HepG2 (cell line): ENCODE results near the gene ZNF584. TPM values are rescaled to one million over a fixed set of nuclear protein-coding genes. Genes with fewer than 3 reads are reported as not detected.

Experiments
- ARNT2 ChIP-seq: sonication (generic); formaldehyde crosslinking; IDR thresholded peaks from 2 replicates; pipeline ENCODE4 v1.8.0; 2022; ENCODE audit warnings: mild to moderate bottlenecking, low read depth, missing genetic modification reagents, moderate library complexity
- CBFB ChIP-seq: sonication (generic); formaldehyde crosslinking; IDR thresholded peaks from 2 replicates; pipeline ENCODE4 v1.4.0; 2020; ENCODE audit warnings: missing genetic modification reagents
- CTCF ChIP-seq: sonication (generic); formaldehyde crosslinking; IDR thresholded peaks from 2 replicates; pipeline ENCODE4 v1.5.0; 2020; ENCODE audit warnings: mild to moderate bottlenecking, missing genetic modification reagents, moderate library complexity
- EZH2 ChIP-seq: conservative IDR thresholded peaks from 2 replicates; pipeline ENCODE4 v1.6.1; 2012; ENCODE audit warnings: mild to moderate bottlenecking, low read depth, low read length, moderate library complexity
- HMG20B ChIP-seq: conservative IDR thresholded peaks from 2 replicates; pipeline ENCODE4 v1.6.1; 2016; ENCODE audit warnings: missing genetic modification reagents, missing compliant biosample characterization
- POGK ChIP-seq: sonication (generic); formaldehyde crosslinking; conservative IDR thresholded peaks from 2 replicates; pipeline ENCODE4 v1.8.0; 2022; ENCODE audit warnings: mild to moderate bottlenecking, moderate library complexity, missing genetic modification reagents
- PRDM10 ChIP-seq: sonication (generic); formaldehyde crosslinking; IDR thresholded peaks from 2 replicates; pipeline ENCODE4 v1.4.0; 2020; ENCODE audit warnings: low read depth, missing genetic modification reagents
- SNRNP70 ChIP-seq: fragments of 200-400 bp; formaldehyde crosslinking; IDR thresholded peaks from 2 replicates; pipeline ENCODE4 v1.6.1; 2017; ENCODE audit warnings: mild to moderate bottlenecking, low read depth, low read length, moderate library complexity
- TCF12 ChIP-seq, 2 experiments: fragments of 450-650 bp in 1 of 2; sonication (generic) in 1 of 2; formaldehyde crosslinking in 1 of 2; IDR thresholded peaks; 2 replicates each; pipeline versions ENCODE4 v1.6.1 to v1.8.0; 2017 to 2022; ENCODE audit warnings: antibody characterized with exemption in 1 of 2, mild to moderate bottlenecking in 1 of 2, missing genetic modification reagents in 1 of 2, moderate library complexity in 1 of 2
- ZBTB7B ChIP-seq: sonication (generic); formaldehyde crosslinking; IDR thresholded peaks from 2 replicates; pipeline ENCODE4 v1.4.0; 2020; ENCODE audit warnings: missing genetic modification reagents
- ZNF562 ChIP-seq: sonication (generic); formaldehyde crosslinking; IDR thresholded peaks from 2 replicates; pipeline ENCODE4 v1.8.0; 2022; ENCODE audit warnings: missing genetic modification reagents, borderline replicate concordance
- ZNF615 ChIP-seq: sonication (generic); formaldehyde crosslinking; IDR thresholded peaks from 2 replicates; pipeline ENCODE4 v1.5.0; 2020; ENCODE audit warnings: mild to moderate bottlenecking, missing genetic modification reagents, borderline replicate concordance
- ZNF737 ChIP-seq: sonication (generic); formaldehyde crosslinking; IDR thresholded peaks from 2 replicates; pipeline ENCODE4 v1.5.0; 2020; ENCODE audit warnings: missing genetic modification reagents, mild to moderate bottlenecking, borderline replicate concordance
- ZNF75D ChIP-seq: sonication (generic); formaldehyde crosslinking; IDR thresholded peaks from 2 replicates; pipeline ENCODE4 v1.8.1; 2023; ENCODE audit warnings: missing genetic modification reagents, mild to moderate bottlenecking, borderline replicate concordance
- ZNF850 ChIP-seq: sonication (generic); formaldehyde crosslinking; conservative IDR thresholded peaks from 2 replicates; pipeline ENCODE4 v1.9.0; 2021; ENCODE audit warnings: mild to moderate bottlenecking, missing genetic modification reagents
- polyA plus RNA-seq, 8 experiments: library from polyadenylated mRNA; depleted of rRNA in 3 of 8; stranded (reverse) in 7 of 8; unstranded in 1 of 8; fragments of >200 nt; fragmentation: Illumina TruSeq in 4 of 8; extraction: Trizol in 4 of 8; gene quantifications; 2 replicates each; pipeline versions ENCODE4 v1.2.1 to v1.2.3, GENCODE V29; 2011 to 2016; ENCODE audit warnings: low read depth in 4 of 8, missing spikeins in 1 of 8, mixed read lengths in 1 of 8; ENCODE audit not compliant: insufficient read depth in 1 of 8
- total RNA-seq, 5 experiments: library from RNA; depleted of rRNA; stranded (reverse); fragments of >200 nt; fragmentation: Illumina TruSeq; extraction: Trizol; gene quantifications; 2 replicates each; pipeline ENCODE4 v1.2.3, GENCODE V29; 2016; ENCODE audit warnings: low read depth in 1 of 5
- TF ChIP-seq, protein P1 (sequence below): IDR thresholded peaks from 2 replicates; pipeline ENCODE4 v1.6.1; 2016; ENCODE audit warnings: missing compliant biosample characterization, missing genetic modification reagents, borderline replicate concordance
- TF ChIP-seq, protein P2 (sequence below): sonication (generic); formaldehyde crosslinking; IDR thresholded peaks from 2 replicates; pipeline ENCODE4 v1.4.0; 2020; ENCODE audit warnings: missing genetic modification reagents, borderline replicate concordance

The ZNF584 gene
- total and polyA plus RNA-seq, 2 of the 13 experiments (the other 11 are each of a cell fraction or from before 2014, with no cell fraction given) = 2.4 to 7.0 TPM

- TF ChIP-seq CTCF (CRISPR knock-in tag) (0 out of 2 replicates have a peak, but pooled peaks have one; percentile 2), ARNT2 (CRISPR knock-in tag) (peak; percentile 15; the same call in 1 of the 2 replicates), HMG20B (CRISPR knock-in tag) (no peak), SNRNP70 (no peak), PRDM10 (CRISPR knock-in tag) (no peak), ZNF562 (CRISPR knock-in tag) (no peak), POGK (CRISPR knock-in tag) (no peak), ZNF737 (no peak), ZNF75D (CRISPR knock-in tag) (no peak), TCF12 (IDR thresholded peaks at IDR 0.05) (no peak), TCF12 (CRISPR knock-in tag; IDR thresholded peaks at IDR 0.05) (no peak), ZNF615 (CRISPR knock-in tag) (no peak), ZBTB7B (CRISPR knock-in tag) (no peak), EZH2 (no peak), ZNF850 (CRISPR knock-in tag) (no peak), CBFB (peak; percentile 74)
- TF ChIP-seq, protein P1, sequence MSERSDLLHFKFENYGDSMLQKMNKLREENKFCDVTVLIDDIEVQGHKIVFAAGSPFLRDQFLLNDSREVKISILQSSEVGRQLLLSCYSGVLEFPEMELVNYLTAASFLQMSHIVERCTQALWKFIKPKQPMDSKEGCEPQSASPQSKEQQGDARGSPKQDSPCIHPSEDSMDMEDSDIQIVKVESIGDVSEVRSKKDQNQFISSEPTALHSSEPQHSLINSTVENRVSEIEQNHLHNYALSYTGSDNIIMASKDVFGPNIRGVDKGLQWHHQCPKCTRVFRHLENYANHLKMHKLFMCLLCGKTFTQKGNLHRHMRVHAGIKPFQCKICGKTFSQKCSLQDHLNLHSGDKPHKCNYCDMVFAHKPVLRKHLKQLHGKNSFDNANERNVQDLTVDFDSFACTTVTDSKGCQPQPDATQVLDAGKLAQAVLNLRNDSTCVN = no peak
- TF ChIP-seq, protein P2, sequence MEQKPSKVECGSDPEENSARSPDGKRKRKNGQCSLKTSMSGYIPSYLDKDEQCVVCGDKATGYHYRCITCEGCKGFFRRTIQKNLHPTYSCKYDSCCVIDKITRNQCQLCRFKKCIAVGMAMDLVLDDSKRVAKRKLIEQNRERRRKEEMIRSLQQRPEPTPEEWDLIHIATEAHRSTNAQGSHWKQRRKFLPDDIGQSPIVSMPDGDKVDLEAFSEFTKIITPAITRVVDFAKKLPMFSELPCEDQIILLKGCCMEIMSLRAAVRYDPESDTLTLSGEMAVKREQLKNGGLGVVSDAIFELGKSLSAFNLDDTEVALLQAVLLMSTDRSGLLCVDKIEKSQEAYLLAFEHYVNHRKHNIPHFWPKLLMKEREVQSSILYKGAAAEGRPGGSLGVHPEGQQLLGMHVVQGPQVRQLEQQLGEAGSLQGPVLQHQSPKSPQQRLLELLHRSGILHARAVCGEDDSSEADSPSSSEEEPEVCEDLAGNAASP = 0 out of 2 replicates have a peak, but pooled peaks have one; percentile 13
Measured at GRCh38 chr19:58400916-58401839, 7.3 kb upstream of the ZNF584 start (continued).
